GM12873 (cell line): ENCODE data around the gene PICALM.

Source experiments
- CTCF ChIP-seq: IDR thresholded peaks from 2 replicates; pipeline ENCODE4 v1.5.1; 2012; ENCODE audit warnings: low read depth, mild to moderate bottlenecking, moderate library complexity, low read length, control low read depth; ENCODE audit not compliant: insufficient read depth; ENCODE audit errors: missing control alignments

The PICALM gene

DNA sequence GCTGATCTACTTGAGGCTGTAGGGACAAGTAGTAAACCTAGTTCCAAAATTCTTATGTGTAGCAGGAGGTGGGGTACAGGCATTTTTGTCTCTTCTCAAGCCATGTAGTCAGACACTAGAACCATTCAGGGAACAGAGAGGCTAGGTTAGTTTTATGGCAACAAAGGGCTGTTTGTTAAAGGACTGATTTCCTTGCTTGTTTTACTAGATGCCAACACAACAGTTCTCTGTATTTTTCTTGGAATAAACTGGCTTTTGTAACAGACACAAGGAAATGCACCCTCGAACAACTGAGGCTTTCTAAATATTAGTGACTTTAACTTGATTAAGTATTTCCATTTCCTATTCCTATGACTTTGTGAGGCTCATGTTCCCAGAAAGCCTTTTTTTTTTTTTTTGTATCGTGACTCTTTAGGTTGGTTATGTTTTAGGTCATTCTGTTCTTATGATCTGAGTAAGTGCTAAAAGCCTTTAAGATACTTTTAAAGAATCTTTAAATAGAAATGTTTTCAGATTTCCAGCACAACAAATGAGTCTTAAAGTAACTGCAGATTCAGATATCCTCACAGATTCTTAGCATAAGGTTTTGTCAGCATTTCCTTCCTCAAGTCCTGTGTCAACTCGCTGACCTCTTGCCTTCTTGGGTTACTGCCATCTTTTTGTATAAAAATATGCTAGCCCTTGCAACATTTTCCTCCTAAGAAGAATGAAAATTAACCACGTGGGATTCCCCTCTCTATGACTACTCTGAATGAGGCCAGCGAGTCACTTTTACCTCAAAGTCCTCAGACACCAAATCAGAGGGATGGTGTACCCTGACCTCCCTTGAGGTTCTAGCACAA lies 121.2 kb downstream of the PICALM start:
- no peak for TF ChIP-seq CTCF

DNA sequence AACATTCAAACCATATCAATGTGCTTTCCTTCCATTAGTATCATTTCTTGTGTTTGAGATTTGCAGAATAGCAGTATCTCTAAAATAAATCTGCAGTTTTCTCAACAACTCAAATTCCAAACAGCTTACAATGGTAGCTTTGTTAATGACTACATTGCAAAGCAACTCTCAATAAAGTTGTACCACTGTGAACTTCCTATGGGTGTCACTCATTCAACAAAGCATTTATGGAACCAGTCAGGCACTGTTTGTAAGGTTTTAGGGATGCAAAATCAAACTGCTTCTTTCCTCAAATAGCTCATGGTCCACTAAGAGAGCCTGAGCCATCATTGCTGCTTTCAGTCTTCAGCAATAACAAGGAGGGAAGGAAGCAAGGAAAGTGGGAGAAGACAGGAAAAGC lies 122.7 kb downstream of the PICALM start:
- TF ChIP-seq CTCF: no peak

DNA sequence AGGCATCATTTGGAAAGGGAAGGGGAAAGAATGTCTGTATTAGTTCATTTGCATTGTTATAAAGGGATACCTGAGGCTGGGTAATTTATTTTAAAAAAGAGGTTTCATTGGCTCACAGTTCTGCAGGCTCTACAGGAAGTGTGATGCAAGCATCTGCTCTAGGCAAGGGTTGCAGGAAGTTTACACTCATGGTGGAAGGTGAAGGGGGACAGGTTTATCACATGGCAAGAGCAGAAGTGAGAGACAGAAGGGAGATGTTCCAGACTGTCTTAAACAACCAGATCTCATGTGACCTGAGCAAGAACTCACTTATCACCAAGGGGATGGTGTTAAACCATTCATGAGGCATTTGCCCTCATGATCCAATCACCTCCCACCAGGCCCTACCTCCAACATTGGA lies 123.1 kb downstream of the PICALM start:
- TF ChIP-seq CTCF: no peak

- TF ChIP-seq CTCF: no peak
These were observed 123.6 kb downstream of the PICALM start for GRCh38 chr11:85945296-85945695.

GRCh38 chr11:85941380-85941973 lies 127.4 kb downstream of the PICALM start:
- peak; percentile 74 for TF ChIP-seq CTCF

- TF ChIP-seq CTCF: no peak
These were observed 129.5 kb downstream of the PICALM start for GRCh38 chr11:85939099-85940015.

DNA sequence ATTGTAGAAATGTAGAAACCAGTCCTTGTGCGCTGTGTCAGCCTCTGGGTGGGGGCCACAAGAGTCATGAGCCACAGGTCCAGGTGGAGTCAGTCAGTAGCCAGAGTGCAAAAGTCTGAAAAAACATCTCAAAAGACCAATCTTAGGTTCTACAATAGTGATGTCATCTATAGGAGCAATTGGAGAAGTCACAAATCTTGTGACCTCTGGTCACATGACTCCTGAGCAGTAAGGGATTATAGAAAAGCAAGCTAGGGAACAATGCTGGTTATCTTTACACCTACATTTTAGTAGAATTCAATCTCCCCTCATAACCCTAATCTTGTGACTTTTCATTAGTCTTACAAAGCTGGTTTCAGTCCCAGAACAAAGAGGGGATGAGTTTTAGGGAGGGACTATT lies 131.0 kb downstream of the PICALM start:
- no peak for TF ChIP-seq CTCF
